Heart right ventricle (tissue), 16 donors: ENCODE data around the gene AATF. TPM values are rescaled to one million over a fixed set of nuclear protein-coding genes. Genes with fewer than 3 reads are reported as not detected.

Experiments
- ATAC-seq, 8 donors: fragments of 200-7000 bp; cut with Tn5 transposase; one replicate each; pipeline ENCODE4 v1.9.1; 2020; ENCODE audit warnings: mild to moderate bottlenecking in 8 of 8, moderate library complexity in 8 of 8, moderate number of reproducible peaks in 1 of 8
- DNase-seq, 2 donors: peaks; one replicate each; pipeline ENCODE4 v3.0.0-alpha.2; 2020
- H3K27ac ChIP-seq, 10 donors: fragments of 200-600 bp; sonication (generic) in 2 of 10; one replicate each; pipeline versions ENCODE4 v1.5.0 to v1.8.0; 2020 to 2022; ENCODE audit warnings: mild to moderate bottlenecking in 3 of 10
- H3K27me3 ChIP-seq, 7 donors: fragments of 200-600 bp; one replicate each; pipeline ENCODE4 v1.8.0; 2021 to 2022; ENCODE audit warnings: mild to moderate bottlenecking in 2 of 7
- H3K36me3 ChIP-seq, 9 donors: fragments of 200-600 bp; sonication (generic) in 1 of 9; one replicate each; pipeline versions ENCODE4 v1.5.0 to v1.8.0; 2020 to 2022; ENCODE audit warnings: mild to moderate bottlenecking in 2 of 9
- H3K4me1 ChIP-seq, 9 donors: fragments of 200-600 bp; sonication (generic) in 1 of 9; one replicate each; pipeline versions ENCODE4 v1.5.0 to v1.8.0; 2020 to 2022; ENCODE audit warnings: mild to moderate bottlenecking in 4 of 9
- H3K4me3 ChIP-seq, 10 donors: fragments of 200-600 bp; sonication (generic) in 2 of 10; one replicate each; pipeline versions ENCODE4 v1.5.0 to v1.8.0; 2020 to 2022; ENCODE audit warnings: mild to moderate bottlenecking in 7 of 10, moderate library complexity in 2 of 10
- H3K9me3 ChIP-seq, 11 donors: fragments of 200-600 bp in 10 of 11; sonication (generic) in 2 of 11; one replicate each; pipeline versions ENCODE4 v1.5.0 to v1.8.0; 2013 to 2022; ENCODE audit warnings: mild to moderate bottlenecking in 2 of 11, control low read depth in 1 of 11, moderate library complexity in 1 of 11
- WGBS, 2 donors: extraction: QIAGEN DNeasy Blood & Tissue Kit; methylation state at CpG; one replicate each; pipeline ENCODE4 v1.1.7; 2013; ENCODE audit warnings: inconsistent platforms in 1 of 2; 5-methylcytosine and 5-hydroxymethylcytosine counted together
- intact Hi-C, 10 donors: fragments of 100-400 bp; cut with DNase I; formaldehyde crosslinking; loops; one replicate each; pipeline versions ENCODE4 v1.11.1 to v1.14.2; 2022
- polyA plus RNA-seq, 2 donors: library from polyadenylated mRNA; stranded (reverse); fragments of 200-250 nt; gene quantifications; one replicate each; pipeline ENCODE4 v1.2.3, GENCODE V29; 2013
- total RNA-seq, 10 donors: library from RNA; stranded (reverse); fragmentation: NEBNext Ultra II Directional in 3 of 10; extraction: Animal tissue kit (Norgen Biotek cat#: 25700) in 3 of 10; gene quantifications; one replicate each; pipeline versions ENCODE4 v1.2.1 to v1.2.4, GENCODE V29; 2021 to 2023
- TF ChIP-seq, protein P1 (sequence below), 9 donors: fragments of 200-600 bp; sonication (generic) in 2 of 9; IDR thresholded peaks; one replicate each; pipeline versions ENCODE4 v1.5.0 to v1.8.0; 2021 to 2022; ENCODE audit warnings: antibody characterized with exemption in 9 of 9, mild to moderate bottlenecking in 5 of 9, moderate library complexity in 1 of 9
- donor health status: Arrhythmogenic right ventricular cardiomyopathy.
- donor health status: ischemic (EF 13 %, LVEDD 7.1; RV severe dilation, severe dysfunction).
- donor health status: healthy with polysubstance abuse.
- donor health status: DM: no; HTN: yes; CAD: no.
- donor health status: DM: no; HTN: no; CAD: no.
- donor health status: ischemic (EF 25% LVEDD 6.9; RV normal size, moderate dysfunction).
- donor health status: ischemic (EF 25% LVEDD 5.7; RV mildly dilated, moderate dysfunction).
- donor health status: healthy.
- donor health status: DM: yes; HTN: yes; CAD: no.
- donor health status: Ischemic cardiomyopathy.
- donor health status: ischemic (EF 35%, LVEDD 5.7; RV mildly dilated, moderate dysfunction).
- donor health status: nonischemic (EF 11% LVEDD 7.7; RV severe dilation, severe dysfunction).
- donor health status: DM: yes; HTN: yes; CAD: no.
- donor health status: PGD.
- donor health status: ischemic (EF 29% LVEDD 5.4; RV normal size, mild dysfunction).
- donor health status: nonischemic (EF 23%, LVEDD 6.1; RV moderate dilation, normal function).

Gene AATF
- total and polyA plus RNA-seq, 12 donors: 19.9 to 35.5 (median 26.0) TPM

DNA sequence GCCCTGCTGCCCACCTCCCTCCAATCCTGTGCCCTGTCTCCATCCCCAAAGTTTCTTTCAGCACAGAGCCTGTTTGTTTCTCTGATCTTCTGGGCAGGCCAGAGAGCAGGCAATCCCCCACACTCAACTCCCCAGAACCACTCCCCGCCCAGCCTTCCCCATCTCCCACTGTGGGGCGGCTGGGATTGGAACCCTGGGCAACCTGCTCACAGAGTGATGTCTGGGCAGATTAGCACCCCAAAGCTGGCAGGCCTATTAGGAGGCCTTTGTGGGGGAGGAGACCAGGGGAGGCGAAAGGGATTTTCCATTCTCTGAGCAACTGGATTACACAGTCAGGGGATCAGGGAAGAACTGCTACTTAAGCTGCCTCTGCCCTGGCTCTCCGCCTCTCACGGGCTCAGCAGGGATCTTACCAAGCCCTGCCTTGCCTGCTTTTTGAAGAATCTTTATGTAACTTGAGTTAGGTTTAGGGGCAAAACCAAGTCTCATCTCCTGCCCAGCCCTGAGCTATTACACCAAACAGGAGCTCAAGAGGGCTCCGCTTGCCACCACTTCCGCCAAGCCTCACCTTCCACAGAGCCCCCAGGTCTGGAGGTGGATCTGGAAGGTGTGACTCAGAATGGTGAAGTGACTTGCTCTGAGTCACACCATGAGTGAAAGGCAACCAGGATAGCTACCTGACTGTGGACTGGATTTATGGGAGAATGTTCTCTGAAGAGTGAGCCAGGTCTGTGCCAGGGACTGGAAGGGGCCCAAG, 27.5 kb upstream of the AATF start:
- H3K4me1 ChIP-seq: no peaks in the 10 kb centered on the region
- no peak overlapping the region for H3K4me3 ChIP-seq
- H3K27me3 ChIP-seq: peaks cover 3 to 83% (median 76%) of the 10 kb centered on the region in 7 donors
- TF ChIP-seq, protein P1, sequence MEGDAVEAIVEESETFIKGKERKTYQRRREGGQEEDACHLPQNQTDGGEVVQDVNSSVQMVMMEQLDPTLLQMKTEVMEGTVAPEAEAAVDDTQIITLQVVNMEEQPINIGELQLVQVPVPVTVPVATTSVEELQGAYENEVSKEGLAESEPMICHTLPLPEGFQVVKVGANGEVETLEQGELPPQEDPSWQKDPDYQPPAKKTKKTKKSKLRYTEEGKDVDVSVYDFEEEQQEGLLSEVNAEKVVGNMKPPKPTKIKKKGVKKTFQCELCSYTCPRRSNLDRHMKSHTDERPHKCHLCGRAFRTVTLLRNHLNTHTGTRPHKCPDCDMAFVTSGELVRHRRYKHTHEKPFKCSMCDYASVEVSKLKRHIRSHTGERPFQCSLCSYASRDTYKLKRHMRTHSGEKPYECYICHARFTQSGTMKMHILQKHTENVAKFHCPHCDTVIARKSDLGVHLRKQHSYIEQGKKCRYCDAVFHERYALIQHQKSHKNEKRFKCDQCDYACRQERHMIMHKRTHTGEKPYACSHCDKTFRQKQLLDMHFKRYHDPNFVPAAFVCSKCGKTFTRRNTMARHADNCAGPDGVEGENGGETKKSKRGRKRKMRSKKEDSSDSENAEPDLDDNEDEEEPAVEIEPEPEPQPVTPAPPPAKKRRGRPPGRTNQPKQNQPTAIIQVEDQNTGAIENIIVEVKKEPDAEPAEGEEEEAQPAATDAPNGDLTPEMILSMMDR (IDR thresholded peaks at IDR 0.05): no peak
- no peaks in the 10 kb centered on the region for H3K9me3 ChIP-seq
- H3K27ac ChIP-seq: no peak overlapping the region
- no peak for DNase-seq
- intact Hi-C loops: no loop called here
- no peaks in the 10 kb centered on the region for H3K36me3 ChIP-seq
- no peak for ATAC-seq
- 61 to 69% methylated on average over 7 of the region's 7 CpGs for WGBS, 2 donors

DNA sequence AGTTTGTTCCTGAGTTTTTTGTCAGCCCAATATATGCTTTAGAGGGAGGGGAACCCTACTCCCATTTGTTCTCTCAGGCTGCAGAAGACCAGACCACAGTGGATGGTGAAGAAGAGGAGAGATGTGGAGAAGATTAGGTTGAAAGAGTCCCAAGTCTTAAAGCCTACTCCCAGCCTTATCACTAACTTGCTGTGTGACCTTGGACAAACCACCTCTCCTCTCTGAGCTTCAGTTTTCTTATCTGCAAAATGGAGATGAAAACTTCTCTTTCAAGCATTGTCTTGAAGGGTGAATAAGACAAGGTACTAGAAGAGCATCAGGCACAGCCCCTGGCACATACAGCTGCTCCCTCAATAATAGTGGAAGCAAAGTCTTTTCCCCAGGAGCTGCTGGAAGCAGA, 26.6 kb upstream of the AATF start:
- no peak overlapping the region for H3K4me3 ChIP-seq
- H3K9me3 ChIP-seq: no peaks in the 10 kb centered on the region
- H3K27me3 ChIP-seq: peaks cover 3 to 92% (median 85%) of the 10 kb centered on the region in 7 donors
- no peaks in the 10 kb centered on the region for H3K36me3 ChIP-seq
- DNase-seq: no peak
- H3K27ac ChIP-seq: no peak overlapping the region
- H3K4me1 ChIP-seq: no peaks in the 10 kb centered on the region
- TF ChIP-seq, protein P1 (IDR thresholded peaks at IDR 0.05): no peak
- intact Hi-C loops: no loop called here
- no peak for ATAC-seq

DNA sequence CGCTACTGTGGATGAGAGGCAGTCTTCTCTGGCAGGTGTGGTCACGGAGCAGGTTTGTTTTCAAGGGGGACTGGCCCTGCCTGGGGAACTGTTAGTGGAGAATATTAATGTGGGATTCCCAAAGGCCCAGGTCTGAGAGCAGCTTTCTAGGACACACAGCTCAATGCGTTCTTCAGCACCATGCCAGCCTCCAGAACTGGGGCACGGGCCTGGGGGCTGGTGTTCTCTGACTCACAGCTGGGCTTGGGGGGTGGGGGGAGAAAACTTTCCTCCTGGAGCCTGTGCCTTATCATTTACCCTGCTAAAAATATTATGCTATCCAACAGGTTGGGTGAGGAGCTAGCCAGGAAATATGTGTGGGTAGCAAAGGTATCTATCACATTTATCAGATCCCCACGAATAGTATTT, 24.9 kb upstream of the AATF start:
- Histone ChIP-seq H3K4me3 (no peak overlapping the region), H3K9me3 (no peaks in the 10 kb centered on the region), H3K27me3 (peaks cover 3 to 100% (median 92%) of the 10 kb centered on the region in 7 donors), H3K27ac (no peak overlapping the region), H3K36me3 (no peaks in the 10 kb centered on the region), H3K4me1 (peaks cover 0 to 9% (median 0%) of the 10 kb centered on the region in 9 donors)
- DNase-seq (no peak), ATAC-seq (no peak)
- intact Hi-C loops: loop anchor here in 1 of 10 donors (2.0 kb wide), 1 partner anchor 57 kb away; no protein-coding TSS in a partner anchor
- TF ChIP-seq, protein P1 (IDR thresholded peaks at IDR 0.05): no peak
- 58 to 68% methylated on average over 5 of the region's 5 CpGs for WGBS, 2 donors

DNA sequence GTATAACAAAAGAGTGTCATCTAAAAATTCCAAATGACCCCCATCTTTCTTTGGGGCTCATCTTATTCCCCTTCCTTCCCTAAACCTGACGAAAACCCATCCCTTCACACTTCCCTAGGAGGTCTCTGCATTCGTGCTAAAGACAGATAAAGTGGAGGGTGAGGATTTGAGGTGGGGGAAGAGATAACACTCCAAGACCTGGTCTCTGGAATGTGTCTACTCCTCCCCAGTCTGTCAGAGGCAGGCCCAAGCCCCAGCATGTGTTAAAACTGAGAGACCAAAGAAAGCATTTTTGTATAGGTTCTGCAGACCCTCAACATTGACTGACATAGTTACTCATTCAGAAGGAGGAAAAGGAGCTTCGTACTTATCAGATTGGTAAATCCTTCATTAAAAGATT, 22.5 kb upstream of the AATF start:
- intact Hi-C loops: loop anchor here in 1 of 10 donors (5.0 kb wide), 1 partner anchor 34 kb away; no protein-coding TSS in a partner anchor
- peaks cover 13 to 100% (median 92%) of the 10 kb centered on the region in 7 donors for H3K27me3 ChIP-seq

More for the DNA sequence above, 22.5 kb upstream of the AATF start:
- Histone ChIP-seq H3K27ac (no peak overlapping the region), H3K36me3 (no peaks in the 10 kb centered on the region), H3K4me3 (no peak overlapping the region), H3K4me1 (peaks cover 0 to 9% (median 0%) of the 10 kb centered on the region in 9 donors), H3K9me3 (no peaks in the 10 kb centered on the region)
- DNase-seq (no peak), ATAC-seq (no peak)
- TF ChIP-seq, protein P1 (IDR thresholded peaks at IDR 0.05): no peak
- 70 to 84% methylated on average over 3 of the region's 3 CpGs for WGBS, 2 donors
